ENCODE data around the gene PROKR1. TPM values are rescaled to one million over a fixed set of nuclear protein-coding genes. Genes with fewer than 3 reads are reported as not detected.

PROKR1 gene
- polyA plus RNA-seq, 1 donor = 0.44 TPM

DNA sequence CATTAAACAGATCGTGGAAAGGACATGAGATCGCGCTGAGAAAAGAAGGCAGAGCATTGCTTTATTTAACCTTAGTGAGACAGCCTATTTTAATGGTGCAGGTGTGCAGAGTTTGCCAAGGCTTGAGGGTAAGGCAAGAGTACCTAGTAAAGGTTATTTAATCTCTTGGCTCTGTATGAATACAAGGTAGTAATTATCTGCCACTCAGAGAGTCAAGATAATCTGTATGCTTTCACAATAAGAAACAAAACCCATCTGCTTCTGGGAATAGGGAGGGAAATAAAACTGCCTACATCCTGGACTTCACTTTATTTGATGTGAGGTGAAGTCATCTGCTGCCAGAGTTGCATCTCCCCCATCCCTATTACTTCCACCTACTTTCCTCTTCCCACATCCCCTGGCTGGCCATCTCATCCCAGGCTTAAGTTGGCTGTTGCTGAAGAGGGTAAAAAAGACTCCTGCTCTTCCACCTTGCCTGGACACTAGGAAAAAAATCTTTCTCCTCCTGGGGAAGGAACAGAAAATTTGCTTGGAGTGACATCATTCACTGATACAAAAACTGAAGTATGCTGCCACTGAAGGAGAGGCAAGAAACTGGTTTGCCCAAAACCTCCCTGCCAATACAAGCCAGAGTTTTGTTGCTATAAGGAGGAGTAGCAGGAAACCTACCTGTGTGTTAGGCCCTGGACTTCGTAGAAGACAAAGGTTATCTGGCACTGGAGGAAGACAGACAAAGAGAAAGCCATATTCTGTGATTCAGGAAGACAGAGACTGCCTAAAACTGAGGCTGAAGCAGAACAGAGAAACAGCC lies 55.4 kb downstream of the PROKR1 start:
- no peak for DNase-seq (ENCODE audit: low read depth)

DNA sequence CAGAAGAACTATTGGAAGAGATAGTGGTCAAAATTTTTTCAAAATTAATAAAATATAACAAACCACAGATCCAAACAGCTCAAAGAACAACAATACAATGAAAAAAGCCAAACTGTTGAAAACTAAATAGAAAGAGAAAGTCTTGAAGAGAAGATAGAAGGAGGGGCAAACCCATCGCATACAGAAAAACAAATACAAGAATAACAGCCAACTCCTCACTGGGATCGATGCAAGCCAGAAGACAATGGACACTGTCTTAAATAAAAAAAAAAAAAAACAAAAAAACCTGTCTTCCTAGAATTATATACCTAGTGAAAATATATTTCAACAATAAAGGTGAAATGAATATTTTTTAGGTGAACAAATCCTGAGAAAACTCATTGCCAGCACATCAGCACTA lies 57.2 kb downstream of the PROKR1 start:
- DNase-seq (ENCODE audit: low read depth) = no peak

DNA sequence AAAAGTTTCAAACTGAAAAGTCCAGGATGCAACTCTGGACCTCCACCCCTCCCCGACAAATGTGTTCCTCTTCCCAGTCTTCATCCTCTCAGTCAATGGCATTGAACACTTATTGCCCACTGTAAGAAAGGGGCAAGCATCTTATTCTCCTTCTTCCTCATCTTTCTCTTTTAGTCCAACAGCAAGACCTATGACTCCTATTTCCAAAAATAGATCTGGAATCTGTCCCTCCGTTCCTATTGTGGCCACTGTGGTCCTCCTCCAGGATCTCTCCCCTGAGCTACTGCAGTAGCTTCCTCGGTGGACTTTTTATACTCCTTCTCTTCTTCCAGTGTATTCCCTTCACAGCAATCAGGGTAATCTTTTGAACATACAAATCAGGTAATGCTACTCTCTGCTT lies 63.3 kb downstream of the PROKR1 start:
- no peak for DNase-seq (ENCODE audit: low read depth)

Other genes with a start within 250 kb of the PROKR1 start
- gene FBXO48, start 176.3 kb upstream of the PROKR1 start, polyA plus RNA-seq (ENCODE audit: insufficient read length) = 1.6 TPM
- gene APLF, start 176.0 kb upstream of the PROKR1 start, polyA plus RNA-seq (ENCODE audit: insufficient read length) = 1.3 TPM
- 2.6 TPM for gene ARHGAP25, start 91.2 kb downstream of the PROKR1 start, polyA plus RNA-seq (ENCODE audit: insufficient read length)
- gene BMP10, start 227.8 kb downstream of the PROKR1 start, polyA plus RNA-seq (ENCODE audit: insufficient read length) = not detected